Esophagus squamous epithelium (tissue), 5 donors: ENCODE results near the gene HSDL2. TPM values are rescaled to one million over a fixed set of nuclear protein-coding genes. Genes with fewer than 3 reads are reported as not detected.
A peak's percentile ranks its signal among the peaks of the same experiment; 100 is the strongest.

ENCODE experiments used
- DNase-seq: peaks from one replicate; lab custom pipeline; 2025; lab: John Stamatoyannopoulos, UW
- H3K27ac ChIP-seq, 4 donors: fragments of 200-600 bp; sonication (generic); one replicate each; pipeline ENCODE4 v1.5.1; 2016 to 2019; ENCODE audit warnings: mild to moderate bottlenecking in 1 of 4
- H3K27me3 ChIP-seq, 4 donors: fragments of 200-600 bp; sonication (generic); 1 replicate in 3 of 4; 2 replicates in 1 of 4; pipeline versions ENCODE4 v1.5.1 to v1.6.0; 2017 to 2021; ENCODE audit warnings: antibody characterized with exemption in 1 of 4
- H3K36me3 ChIP-seq, 3 donors: fragments of 200-600 bp; sonication (generic); one replicate each; pipeline ENCODE4 v1.5.1; 2016 to 2019
- H3K4me1 ChIP-seq, 3 donors: fragments of 200-600 bp; sonication (generic); one replicate each; pipeline ENCODE4 v1.5.1; 2017 to 2019
- H3K4me3 ChIP-seq, 4 donors: fragments of 200-600 bp; sonication (generic); 1 replicate in 3 of 4; 2 replicates in 1 of 4; pipeline ENCODE4 v1.5.1; 2016 to 2019; ENCODE audit warnings: mild to moderate bottlenecking in 2 of 4, moderate library complexity in 1 of 4
- H3K9me3 ChIP-seq, 3 donors: fragments of 200-600 bp; sonication (generic); one replicate each; pipeline ENCODE4 v1.5.1; 2016 to 2019
- POLR2A ChIP-seq, 4 donors: fragments of 450-650 bp; IDR thresholded peaks; one replicate each; pipeline ENCODE4 v1.6.1; 2017; ENCODE audit warnings: antibody characterized with exemption in 4 of 4, mild to moderate bottlenecking in 4 of 4, moderate library complexity in 3 of 4
- WGBS, 2 donors: methylation state at CpG; one replicate each; pipeline ENCODE4 v1.1.5; 2018; 5-methylcytosine and 5-hydroxymethylcytosine counted together
- intact Hi-C: fragments of 100-400 bp; cut with DNase I; formaldehyde crosslinking; loops from one replicate; pipeline ENCODE4 v1.15.0; 2022
- total RNA-seq, 4 donors: library from RNA; depleted of rRNA; stranded (reverse); fragments of >200 nt; gene quantifications; one replicate each; pipeline ENCODE4 v1.1.0, GENCODE V29; 2016
- TF ChIP-seq, protein P1 (sequence below), 6 experiments: fragments of 450-650 bp in 4 of 6; fragments of 200-600 bp in 2 of 6; sonication (generic) in 2 of 6; IDR thresholded peaks; one replicate each; pipeline ENCODE4 v1.5.1; 2016 to 2019; ENCODE audit warnings: antibody characterized with exemption in 6 of 6, mild to moderate bottlenecking in 4 of 6, moderate library complexity in 4 of 6
- donor health status: DM: yes; HTN: yes; CAD: no.

Gene HSDL2
- 10 to 100 TPM; 18.5 to 49.4 (median 36.0) TPM for total RNA-seq

DNA sequence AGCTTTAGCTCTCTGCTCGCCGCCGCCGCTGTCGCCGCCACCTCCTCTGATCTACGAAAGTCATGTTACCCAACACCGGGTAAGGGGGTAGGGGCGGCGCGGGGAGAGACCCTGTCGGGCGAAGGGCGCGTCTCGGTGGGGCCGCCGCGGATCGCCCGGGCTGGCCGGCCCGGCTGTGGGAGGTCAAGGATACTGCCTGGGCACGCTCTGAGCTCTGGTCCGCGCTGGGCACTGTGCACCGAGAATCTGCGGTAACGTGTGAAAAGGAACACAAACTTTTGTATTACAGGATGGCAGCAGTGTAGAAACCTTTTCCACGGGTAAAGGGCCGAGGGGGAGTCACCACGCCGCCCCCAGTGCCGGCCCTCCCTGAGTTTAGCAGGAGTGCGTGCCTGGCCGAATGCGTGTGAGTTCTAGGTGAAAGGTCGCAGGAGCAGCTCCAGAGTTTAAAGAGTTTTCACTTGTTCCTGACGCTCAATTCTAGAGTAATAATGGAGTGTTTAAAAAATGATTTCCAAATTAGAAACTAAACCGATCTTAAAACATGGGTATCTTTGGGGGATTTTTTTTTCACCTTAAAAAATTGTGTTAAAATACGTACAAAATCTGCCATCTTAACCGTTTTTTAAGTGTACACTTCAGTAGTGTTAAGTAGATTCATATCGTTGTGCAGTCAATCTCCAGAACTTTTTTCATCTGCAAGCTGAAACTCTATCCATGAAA is at the start of gene HSDL2:
Gene HSDL2, plus strand, starts transcription at position 7 of the 723 bp plus-strand sequence. Its CDS starts 56 bp downstream, at position 63.
- TF ChIP-seq, protein P1, sequence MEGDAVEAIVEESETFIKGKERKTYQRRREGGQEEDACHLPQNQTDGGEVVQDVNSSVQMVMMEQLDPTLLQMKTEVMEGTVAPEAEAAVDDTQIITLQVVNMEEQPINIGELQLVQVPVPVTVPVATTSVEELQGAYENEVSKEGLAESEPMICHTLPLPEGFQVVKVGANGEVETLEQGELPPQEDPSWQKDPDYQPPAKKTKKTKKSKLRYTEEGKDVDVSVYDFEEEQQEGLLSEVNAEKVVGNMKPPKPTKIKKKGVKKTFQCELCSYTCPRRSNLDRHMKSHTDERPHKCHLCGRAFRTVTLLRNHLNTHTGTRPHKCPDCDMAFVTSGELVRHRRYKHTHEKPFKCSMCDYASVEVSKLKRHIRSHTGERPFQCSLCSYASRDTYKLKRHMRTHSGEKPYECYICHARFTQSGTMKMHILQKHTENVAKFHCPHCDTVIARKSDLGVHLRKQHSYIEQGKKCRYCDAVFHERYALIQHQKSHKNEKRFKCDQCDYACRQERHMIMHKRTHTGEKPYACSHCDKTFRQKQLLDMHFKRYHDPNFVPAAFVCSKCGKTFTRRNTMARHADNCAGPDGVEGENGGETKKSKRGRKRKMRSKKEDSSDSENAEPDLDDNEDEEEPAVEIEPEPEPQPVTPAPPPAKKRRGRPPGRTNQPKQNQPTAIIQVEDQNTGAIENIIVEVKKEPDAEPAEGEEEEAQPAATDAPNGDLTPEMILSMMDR (IDR thresholded peaks at IDR 0.05) = no peak
- TF ChIP-seq POLR2A (IDR thresholded peaks at IDR 0.05) = no peak
- 1 to 2% methylated on average over 14 to 15 of the region's 43 CpGs for WGBS, 2 donors
- peak within 1 kb of the TSS; percentile 61 to 99 (median 89) for H3K4me3 ChIP-seq
- no peak for DNase-seq
- no peaks in the 10 kb centered on the region for H3K9me3 ChIP-seq
- no peaks in the 10 kb centered on the region for H3K27me3 ChIP-seq
- H3K36me3 ChIP-seq = no peaks in the 10 kb centered on the region
- peaks cover 0 to 71% (median 27%) of the 10 kb centered on the region in 3 donors for H3K4me1 ChIP-seq
- H3K27ac ChIP-seq = peak within 1 kb of the TSS; percentile 88 to 99 (median 98)
- intact Hi-C loops = no loop called here

DNA sequence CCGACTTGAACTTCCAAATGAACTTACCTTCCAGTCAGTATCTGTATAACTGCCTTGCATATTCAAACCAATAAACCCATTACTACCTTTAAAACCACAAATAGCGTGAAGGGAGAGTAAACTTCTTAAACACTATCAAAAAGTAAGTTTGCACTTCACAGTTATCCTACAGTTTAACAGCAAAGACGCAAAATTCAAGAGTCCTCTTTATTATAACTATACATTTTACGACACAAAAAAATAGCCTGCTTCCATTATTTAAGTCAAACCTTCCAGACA is 48.3 kb upstream of the HSDL2 start:
- TF ChIP-seq POLR2A (IDR thresholded peaks at IDR 0.05) = no peak
- TF ChIP-seq, protein P1 (IDR thresholded peaks at IDR 0.05) = no peak
- H3K27me3 ChIP-seq = no peaks in the 10 kb centered on the region
- no peak for DNase-seq
- intact Hi-C loops = no loop called here
- no peaks in the 10 kb centered on the region for H3K9me3 ChIP-seq
- H3K36me3 ChIP-seq = no peaks in the 10 kb centered on the region
- 14 to 25% methylated on average over 4 of the region's 4 CpGs for WGBS, 2 donors
- peak overlapping the region; percentile 78 to 100 (median 88) for H3K4me3 ChIP-seq
- H3K4me1 ChIP-seq = peaks cover 0 to 65% (median 21%) of the 10 kb centered on the region in 3 donors
- peak overlapping the region; percentile 37 to 100 (median 99) for H3K27ac ChIP-seq

DNA sequence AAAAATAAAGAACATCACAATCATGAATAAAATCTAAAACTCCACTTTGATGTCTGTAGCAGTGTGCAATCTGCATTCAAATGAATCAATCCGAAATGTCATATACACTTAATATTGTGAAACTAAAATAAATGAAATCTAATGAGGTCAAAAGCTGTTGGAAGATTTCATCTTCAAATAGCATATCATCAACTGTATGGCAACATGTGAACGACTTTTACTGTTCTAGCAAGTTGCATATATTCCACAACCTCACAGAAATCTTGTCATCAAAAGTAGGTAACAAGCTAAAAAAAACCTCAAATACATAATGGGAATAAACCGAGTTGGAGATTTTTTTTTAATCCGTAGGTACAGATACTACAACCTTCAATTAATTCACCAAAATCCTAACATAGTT is 47.7 kb upstream of the HSDL2 start:
- Histone ChIP-seq H3K4me1 (peaks cover 0 to 59% (median 20%) of the 10 kb centered on the region in 3 donors), H3K27ac (peak overlapping the region; percentile 98 to 100 (median 99)), H3K4me3 (peak overlapping the region; percentile 78 to 100 (median 88)), H3K9me3 (no peaks in the 10 kb centered on the region), H3K27me3 (no peaks in the 10 kb centered on the region), H3K36me3 (no peaks in the 10 kb centered on the region)
- WGBS, 2 donors = 4 to 7% methylated on average over 4 of the region's 4 CpGs
- TF ChIP-seq, protein P1 (IDR thresholded peaks at IDR 0.05) = no peak
- TF ChIP-seq POLR2A (IDR thresholded peaks at IDR 0.05) = no peak
- DNase-seq = no peak
- intact Hi-C loops = no loop called here

DNA sequence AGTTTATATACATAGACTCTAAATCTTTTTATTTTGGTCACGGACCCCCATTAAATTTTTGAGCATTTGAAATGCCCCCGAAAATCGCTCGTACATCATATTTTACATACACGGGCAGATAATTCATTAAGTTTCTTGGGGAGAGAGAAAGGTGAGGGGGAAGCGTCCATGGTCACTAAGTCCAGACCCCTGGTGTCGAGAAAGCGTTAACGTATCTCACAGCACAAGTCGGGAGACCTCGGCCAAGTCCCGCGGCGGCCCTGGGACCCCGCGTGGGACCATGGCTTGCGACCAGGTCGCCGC is 47.3 kb upstream of the HSDL2 start:
- H3K27me3 ChIP-seq = no peaks in the 10 kb centered on the region
- intact Hi-C loops = no loop called here
- 0% methylated on average over 5 of the region's 19 CpGs for WGBS, 2 donors
- peak overlapping the region; percentile 98 to 100 (median 99) for H3K27ac ChIP-seq
- TF ChIP-seq, protein P1 (IDR thresholded peaks at IDR 0.05) = peak in 1 of 6 experiments; percentile 1
- no peak for TF ChIP-seq POLR2A (IDR thresholded peaks at IDR 0.05)
- H3K4me1 ChIP-seq = peaks cover 0 to 55% (median 16%) of the 10 kb centered on the region in 3 donors
- no peaks in the 10 kb centered on the region for H3K9me3 ChIP-seq
- H3K36me3 ChIP-seq = no peaks in the 10 kb centered on the region
- peak overlapping the region; percentile 78 to 100 (median 88) for H3K4me3 ChIP-seq
- no peak for DNase-seq

DNA sequence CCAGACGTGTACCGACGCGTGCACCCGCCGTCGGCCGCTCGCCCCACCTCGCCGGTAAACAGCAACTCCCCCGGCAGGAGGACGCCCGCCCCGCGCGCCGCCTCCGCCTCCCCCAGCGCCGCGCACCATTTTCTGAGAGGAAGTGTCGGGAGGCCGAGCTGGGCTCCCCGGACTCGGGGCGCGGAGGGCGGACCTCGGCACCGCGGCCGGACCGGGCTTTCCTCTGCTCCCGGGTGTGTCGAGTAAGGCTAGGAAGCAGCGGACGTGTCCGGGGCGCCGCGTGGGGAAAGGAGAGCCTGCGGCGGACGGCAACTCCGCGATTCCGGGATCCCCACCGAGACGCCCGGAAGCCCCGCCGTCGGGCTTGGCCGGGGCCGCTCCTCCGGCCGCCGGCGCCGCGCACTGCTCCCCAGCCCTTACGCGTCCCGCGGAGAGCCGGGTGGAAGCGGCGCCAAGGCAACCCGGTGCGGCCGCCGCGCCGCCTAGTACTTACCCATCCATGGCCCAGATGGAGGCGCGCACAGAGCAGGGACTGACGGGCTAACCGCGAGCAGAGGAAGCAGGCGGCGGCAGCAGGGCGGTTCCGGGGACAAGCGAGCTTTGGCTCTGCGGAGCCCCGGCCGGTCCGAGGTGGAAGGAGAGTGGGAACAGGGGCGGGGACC is 46.8 kb upstream of the HSDL2 start, which contains the start of gene PTBP3:
Gene PTBP3, minus strand, starts transcription at position 643 of the 662 bp plus-strand sequence. CDS start 35,754 bp downstream, outside the sequence.
- Histone ChIP-seq H3K4me1 (peaks cover 0 to 50% (median 11%) of the 10 kb centered on the region in 3 donors), H3K4me3 (peak within 1 kb of the TSS; percentile 78 to 100 (median 88)), H3K27me3 (no peaks in the 10 kb centered on the region), H3K36me3 (no peaks in the 10 kb centered on the region), H3K27ac (peak within 1 kb of the TSS; percentile 98 to 100 (median 99)), H3K9me3 (no peaks in the 10 kb centered on the region)
- DNase-seq = peak; percentile 19
- intact Hi-C loops = no loop called here
- peak in 3 of 4 donors; percentile 41 to 90 (median 90) for TF ChIP-seq POLR2A (IDR thresholded peaks at IDR 0.05)
- TF ChIP-seq, protein P1 (IDR thresholded peaks at IDR 0.05) = peak in 1 of 6 experiments; percentile 9
- WGBS, 2 donors = 0% methylated on average over 4 to 10 of the region's 90 CpGs
